Stimulated activated CD8-positive, alpha-beta memory T cell treated with anti-CD3 and anti-CD28 coated beads, Interleukin-12 subunit alpha, Interleukin-12 subunit beta, amount 100 ng/mL, for 4 hours (primary cell): ENCODE data around the gene ETNK1.

Experiments
- DNase-seq: peaks from one replicate; pipeline ENCODE4 v3.0.0-alpha.2; 2020; ENCODE audit warnings: low read depth

ETNK1 gene

DNA sequence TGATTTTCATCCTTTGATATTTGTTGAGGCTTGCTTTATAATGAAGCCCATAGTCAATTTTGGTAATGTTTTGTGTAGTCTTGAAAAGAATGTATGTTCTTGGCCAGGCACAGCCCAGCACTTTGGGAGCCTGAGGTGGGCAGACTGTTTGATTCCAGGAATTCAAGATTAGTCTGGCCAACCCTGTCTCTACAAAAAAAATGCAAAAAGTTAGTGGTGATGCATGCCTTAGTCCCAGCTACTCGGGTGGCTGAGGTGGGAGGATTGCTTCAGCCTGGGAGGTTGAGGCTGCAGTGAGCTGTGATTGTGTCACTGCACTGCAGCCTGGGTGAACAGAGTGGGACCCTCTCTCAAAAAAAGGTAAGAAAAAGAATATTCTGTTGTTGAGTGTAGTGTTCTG is 10.8 kb downstream of the ETNK1 start:
- DNase-seq, result no peak

GRCh38 chr12:22640851-22641250 is 15.9 kb downstream of the ETNK1 start:
- DNase-seq, result no peak

- DNase-seq, result no peak
Measured at GRCh38 chr12:22641353-22642053, 16.5 kb downstream of the ETNK1 start.

DNA sequence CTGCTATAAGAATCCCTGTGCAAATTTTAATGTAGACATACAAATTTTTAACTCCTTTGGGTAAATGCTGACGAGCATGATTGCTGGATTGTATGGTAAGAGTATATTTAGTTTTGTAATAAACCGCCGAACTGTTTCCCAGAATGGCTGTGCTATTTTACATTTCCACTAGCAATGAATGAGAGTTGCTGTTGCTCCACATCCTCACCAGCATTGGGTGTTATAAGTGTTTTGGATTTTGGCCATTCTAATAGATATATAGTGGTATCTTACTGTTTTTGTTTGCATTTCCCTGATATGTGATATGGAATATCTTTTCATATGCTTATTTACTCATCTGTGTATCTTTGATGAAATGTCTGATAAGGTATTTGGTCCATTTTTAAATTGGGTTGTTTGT is 23.7 kb downstream of the ETNK1 start:
- DNase-seq, result no peak

- DNase-seq, result no peak
Measured at GRCh38 chr12:22653075-22653474, 28.1 kb downstream of the ETNK1 start.

- DNase-seq, result no peak
Measured at GRCh38 chr12:22653791-22654190, 28.8 kb downstream of the ETNK1 start.

DNA sequence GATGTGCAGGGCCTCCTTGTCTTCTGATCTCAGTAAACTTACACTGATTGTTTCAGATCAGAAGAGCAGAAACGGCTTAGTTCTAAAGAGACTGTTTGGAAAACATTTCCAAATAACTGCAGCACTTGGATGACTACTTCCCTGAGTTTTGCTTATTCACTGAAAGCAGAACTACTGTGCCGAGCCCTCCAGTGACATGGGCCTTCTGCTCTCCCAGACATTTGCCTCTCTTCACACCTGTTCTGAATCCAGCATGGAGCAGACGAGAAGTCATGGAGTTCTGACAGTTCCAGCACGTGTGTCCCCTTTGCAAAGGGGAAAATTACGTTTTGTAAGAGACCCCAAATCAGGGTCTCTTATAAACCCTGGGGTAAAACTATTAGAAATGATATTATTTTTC is 31.4 kb downstream of the ETNK1 start:
- DNase-seq, result no peak

DNA sequence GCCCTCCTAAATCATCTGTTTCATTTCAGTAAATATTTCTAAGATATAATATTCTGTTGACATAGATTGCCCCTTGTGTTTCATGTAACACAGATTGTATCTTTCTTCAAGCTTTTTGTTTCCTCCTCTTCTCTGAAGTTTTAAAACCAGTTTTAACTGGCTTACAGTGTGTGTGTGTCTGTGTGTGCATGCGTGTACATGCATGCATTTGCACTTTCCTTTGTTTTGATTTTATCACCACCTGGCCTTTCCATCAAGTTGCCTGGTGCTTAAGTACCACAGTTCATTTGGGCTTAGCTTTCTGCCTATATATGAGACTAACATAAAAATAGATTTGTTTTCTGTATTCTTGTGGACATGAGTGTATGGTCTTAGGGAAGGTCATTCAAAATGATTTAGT is 31.9 kb downstream of the ETNK1 start:
- no peak for DNase-seq

GRCh38 chr12:22657538-22657937 is 32.6 kb downstream of the ETNK1 start:
- no peak for DNase-seq

DNA sequence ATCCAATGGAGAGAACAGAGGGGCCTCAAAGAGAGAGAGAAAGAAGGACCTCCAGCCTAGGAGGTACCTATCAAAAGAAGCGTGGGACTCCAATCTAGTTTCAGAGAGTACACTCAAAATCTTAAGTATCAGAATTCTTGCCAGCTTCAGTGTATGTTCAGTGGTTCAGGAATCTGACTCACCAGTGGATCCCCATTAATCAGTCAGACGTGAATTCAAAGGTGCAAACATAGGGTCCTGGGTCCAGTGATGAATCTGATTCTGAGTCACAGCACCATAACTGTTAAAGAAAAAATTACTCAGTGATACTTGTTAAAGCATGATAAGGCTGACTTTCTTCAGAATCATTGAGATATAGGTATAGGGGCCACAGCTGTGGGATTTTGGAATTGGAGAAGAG is 33.2 kb downstream of the ETNK1 start:
- DNase-seq, result no peak

- no peak for DNase-seq
Measured at GRCh38 chr12:22662356-22662755, 37.4 kb downstream of the ETNK1 start.

- no peak for DNase-seq
Measured at GRCh38 chr12:22665476-22665875, 40.5 kb downstream of the ETNK1 start.

DNA sequence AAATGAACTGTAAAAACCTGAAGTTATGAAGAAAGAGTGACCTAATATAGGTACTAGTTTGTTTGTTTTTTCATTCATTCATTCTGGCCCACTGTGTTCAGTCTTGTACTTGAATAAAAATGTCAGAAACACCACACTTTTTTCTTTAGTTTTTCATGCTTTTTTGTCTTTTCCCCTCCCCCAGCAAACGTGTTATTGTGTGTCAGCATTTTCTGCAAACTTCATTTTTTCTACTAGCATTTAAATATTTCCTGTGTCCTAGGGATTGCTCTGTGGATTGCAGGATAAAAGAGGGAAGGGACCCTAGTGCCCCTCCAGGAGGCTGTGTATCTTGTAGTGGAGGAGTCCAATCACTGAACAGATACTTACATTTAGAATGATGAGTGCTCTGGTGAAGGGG is 42.2 kb downstream of the ETNK1 start:
- no peak for DNase-seq

DNA sequence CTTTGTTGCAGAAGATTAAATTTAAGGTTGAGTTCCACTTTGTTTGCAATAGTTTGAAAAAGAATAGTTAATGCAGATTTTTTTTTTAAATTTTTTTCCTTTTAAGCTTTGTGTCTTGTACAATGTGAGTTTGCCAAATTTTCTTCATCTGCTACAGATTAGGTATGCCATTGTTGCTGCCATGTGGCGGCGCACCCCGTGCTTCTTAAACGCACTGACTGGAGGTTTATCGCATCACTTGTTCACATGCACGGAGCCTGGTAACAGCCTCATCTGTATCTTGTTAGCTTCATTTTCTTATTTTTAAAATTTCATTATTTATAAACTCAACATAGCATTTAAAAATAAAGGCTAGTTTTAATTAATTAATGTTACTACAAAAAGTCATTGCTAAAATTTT is 43.5 kb downstream of the ETNK1 start:
- DNase-seq, result no peak

DNA sequence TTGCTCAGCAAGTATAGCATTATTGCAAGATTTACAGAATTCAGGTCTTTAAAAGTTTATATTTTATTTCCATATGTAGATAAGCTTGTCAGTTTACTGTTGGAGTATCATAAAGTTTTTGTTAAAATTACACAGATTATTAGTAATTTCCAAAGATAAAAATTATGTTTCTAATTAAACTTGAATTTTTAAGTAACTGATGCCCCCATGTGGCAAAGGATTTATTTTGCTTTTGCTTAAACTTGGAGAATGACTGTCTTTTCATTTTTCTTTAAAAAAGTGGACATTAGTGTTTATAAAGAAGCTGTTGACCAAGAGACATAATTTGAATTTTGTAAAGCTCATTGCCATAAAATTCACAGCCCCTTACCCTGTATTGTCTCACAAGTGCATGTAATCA is 45.8 kb downstream of the ETNK1 start:
- DNase-seq, result no peak

DNA sequence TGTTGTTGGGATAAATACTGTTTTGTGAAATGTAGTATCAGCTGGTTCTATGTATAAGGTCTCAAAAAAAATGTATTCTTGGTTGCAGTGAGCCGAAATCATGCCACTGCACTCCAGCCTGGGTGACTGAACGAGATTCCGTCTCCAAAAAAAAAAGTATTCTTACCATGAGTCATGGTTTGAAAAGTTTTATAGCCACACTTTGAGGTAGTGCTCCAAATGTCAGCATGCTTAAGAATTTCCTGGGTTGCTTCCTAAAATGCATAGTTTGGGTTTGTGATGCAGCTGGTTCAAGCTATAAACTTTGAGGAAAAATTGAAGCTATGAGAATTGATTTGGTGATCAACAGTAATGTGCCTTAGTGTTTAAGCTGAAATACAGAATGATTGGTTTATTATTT is 48.0 kb downstream of the ETNK1 start:
- no peak for DNase-seq

DNA sequence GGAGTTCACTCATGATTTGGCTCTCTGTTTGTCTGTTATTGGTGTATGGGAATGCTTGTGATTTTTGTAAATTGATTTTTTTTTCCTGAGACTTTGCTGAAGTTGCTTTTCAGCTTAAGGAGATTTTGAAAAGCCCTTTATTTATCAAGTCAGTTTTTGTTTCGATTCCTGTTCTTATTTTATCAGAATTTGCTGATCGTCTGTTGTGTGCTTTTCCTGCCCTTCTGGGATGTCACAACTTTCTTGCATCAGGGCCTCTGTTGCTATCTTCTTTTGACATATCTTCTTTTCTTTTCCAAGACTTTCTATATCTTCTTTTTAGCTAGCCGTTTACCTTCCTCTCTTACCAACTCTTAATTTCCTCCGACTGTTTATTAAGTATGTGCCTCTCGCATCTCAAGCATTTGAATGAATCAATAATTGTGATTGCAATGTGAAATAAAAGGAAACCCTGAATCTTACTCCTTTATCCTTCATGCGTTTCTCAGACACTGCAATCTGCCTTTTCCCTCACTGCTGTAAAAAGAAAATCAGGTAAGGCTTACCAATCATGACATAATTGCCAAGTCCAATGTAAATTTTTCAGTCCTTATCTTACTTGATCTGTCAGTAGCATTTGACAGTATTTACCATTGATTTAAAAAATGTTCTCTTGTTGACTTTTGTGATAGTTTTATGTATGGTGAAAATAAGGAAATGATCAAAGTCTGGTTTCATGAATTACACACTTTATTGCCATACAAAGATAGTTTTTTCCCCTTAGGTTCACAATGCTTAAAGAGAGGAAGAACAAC is 53.0 kb downstream of the ETNK1 start:
- no peak for DNase-seq

DNA sequence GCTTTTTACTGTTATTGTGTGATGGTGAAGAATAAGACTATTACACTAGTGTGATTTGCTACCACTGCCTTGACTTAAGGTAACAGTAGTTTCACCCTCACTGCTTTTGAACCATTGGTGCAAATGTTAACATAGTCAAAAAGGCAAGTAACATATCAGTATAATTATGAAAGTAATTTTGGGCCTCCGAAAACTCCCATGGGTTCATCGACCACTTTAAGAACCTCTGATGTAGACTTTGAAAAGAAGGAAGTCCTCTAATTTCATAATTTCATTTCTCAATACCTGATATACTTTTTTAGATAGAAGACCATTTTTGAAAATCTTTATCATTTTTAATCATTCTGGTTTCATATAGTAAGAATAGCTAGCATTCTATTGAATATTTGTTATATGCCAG is 57.7 kb downstream of the ETNK1 start:
- DNase-seq, result no peak

DNA sequence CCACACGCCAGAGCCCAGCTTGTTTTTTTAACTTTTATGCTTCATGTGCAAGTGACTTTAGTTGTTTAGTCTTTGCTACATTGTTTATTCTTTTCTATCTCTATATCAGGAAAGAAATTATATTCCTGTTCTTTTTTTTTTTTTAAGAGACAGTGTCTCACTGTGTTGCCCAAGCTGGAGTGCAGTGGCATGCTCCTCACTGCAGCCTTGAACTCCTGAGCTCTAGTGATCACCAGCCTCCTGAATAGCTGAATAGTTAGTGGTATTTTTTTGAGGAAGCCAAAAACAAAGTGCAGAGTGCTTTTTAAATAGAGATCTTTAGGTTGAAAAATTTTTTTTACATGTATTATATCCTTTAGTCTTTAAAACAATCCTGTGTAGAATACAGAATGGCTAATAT is 58.2 kb downstream of the ETNK1 start:
- DNase-seq, result no peak

- DNase-seq, result no peak
Measured at GRCh38 chr12:22684140-22685118, 59.5 kb downstream of the ETNK1 start.

GRCh38 chr12:22686193-22686592 is 61.2 kb downstream of the ETNK1 start:
- no peak for DNase-seq

DNA sequence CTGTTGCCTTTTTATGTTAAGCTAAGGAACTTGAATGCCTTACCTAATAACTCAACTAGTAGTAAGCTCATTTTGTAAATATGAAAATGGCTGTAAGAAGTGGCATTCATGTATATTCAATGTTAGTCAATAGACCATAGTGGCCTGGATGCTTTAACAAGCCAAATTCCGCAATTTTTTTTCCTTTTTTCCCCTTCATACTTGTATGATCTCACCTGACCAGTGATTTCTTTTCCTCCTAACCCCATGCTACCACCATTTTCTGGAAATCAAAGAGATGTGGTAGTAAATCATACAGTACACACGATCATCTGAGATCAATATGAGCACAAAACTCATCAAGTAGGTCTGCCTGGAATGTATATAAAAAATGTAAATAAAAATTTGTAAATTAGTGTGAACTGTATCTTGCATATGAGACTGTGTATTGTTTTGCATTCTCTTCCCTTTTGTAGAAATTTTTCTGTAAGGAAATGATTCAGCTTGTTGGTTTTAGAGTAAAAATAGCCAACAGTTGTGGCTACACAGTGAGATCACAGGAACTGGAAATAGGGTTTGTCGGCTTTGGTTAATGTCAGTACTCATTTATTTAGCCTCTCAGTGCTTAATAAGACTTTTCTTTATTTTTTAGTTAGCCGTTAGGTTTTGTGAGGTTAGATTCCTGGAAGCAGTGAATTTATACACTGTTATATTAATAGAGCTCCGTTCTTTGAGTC is 62.5 kb downstream of the ETNK1 start:
- DNase-seq, result no peak
